Adipocyte (in vitro differentiated cells): ENCODE data around the gene ZNF579.
A peak's percentile ranks its signal among the peaks of the same experiment; 100 is the strongest.

Source experiments
- DNase-seq: peaks from one replicate; pipeline ENCODE4 v3.0.0-alpha.2; 2015; ENCODE audit warnings: low read depth
- H3K27me3 ChIP-seq: replicated peaks from 2 replicates; pipeline ENCODE4 v1.7.0; 2013; ENCODE audit warnings: mild to moderate bottlenecking, low read length, moderate library complexity; ENCODE audit not compliant: control insufficient read depth, insufficient read depth
- H3K36me3 ChIP-seq: 2 replicates; pipeline ENCODE4 v1.7.0; 2013; ENCODE audit warnings: low read length, mild to moderate bottlenecking, moderate library complexity; ENCODE audit not compliant: control insufficient read depth, insufficient read depth, severe bottlenecking
- H3K4me1 ChIP-seq: 2 replicates; pipeline ENCODE4 v1.7.0; 2013; ENCODE audit warnings: mild to moderate bottlenecking, low read length, moderate library complexity; ENCODE audit not compliant: control insufficient read depth, insufficient read depth
- H3K4me3 ChIP-seq: 2 replicates; pipeline ENCODE4 v1.7.0; 2013; ENCODE audit warnings: mild to moderate bottlenecking, low read length, moderate library complexity
- H3K9ac ChIP-seq: 2 replicates; pipeline ENCODE4 v1.7.0; 2013; ENCODE audit warnings: mild to moderate bottlenecking, low read length, moderate library complexity
- H3K9me3 ChIP-seq: 2 replicates; pipeline ENCODE4 v1.7.0; 2013; ENCODE audit warnings: mild to moderate bottlenecking, low read length, moderate library complexity; ENCODE audit not compliant: control insufficient read depth

The ZNF579 gene

GRCh38 chr19:55619286-55619685, 38.6 kb upstream of the ZNF579 start:
- H3K4me3 ChIP-seq: no peak overlapping the region
- no peaks in the 10 kb centered on the region for H3K27me3 ChIP-seq
- H3K9me3 ChIP-seq: no peaks in the 10 kb centered on the region
- H3K9ac ChIP-seq: peak overlapping the region; percentile 54
- H3K4me1 ChIP-seq: peaks cover 32% of the 10 kb centered on the region
- DNase-seq: peak; percentile 48
- H3K36me3 ChIP-seq: peaks cover 18% of the 10 kb centered on the region

- no peak for DNase-seq
- Histone ChIP-seq H3K27me3 (no peaks in the 10 kb centered on the region), H3K36me3 (peaks cover 18% of the 10 kb centered on the region)
Measured at GRCh38 chr19:55618426-55618825, 37.8 kb upstream of the ZNF579 start.

GRCh38 chr19:55617426-55617825, 36.8 kb upstream of the ZNF579 start:
- Histone ChIP-seq H3K27me3 (no peaks in the 10 kb centered on the region), H3K4me3 (no peak overlapping the region), H3K36me3 (peaks cover 18% of the 10 kb centered on the region), H3K9ac (no peak overlapping the region), H3K9me3 (no peaks in the 10 kb centered on the region), H3K4me1 (peaks cover 25% of the 10 kb centered on the region)
- DNase-seq: no peak

More at GRCh38 chr19:55618426-55618825, 37.8 kb upstream of the ZNF579 start:
- Histone ChIP-seq H3K9ac (peak overlapping the region; percentile 54), H3K4me3 (no peak overlapping the region), H3K4me1 (peaks cover 26% of the 10 kb centered on the region), H3K9me3 (no peaks in the 10 kb centered on the region)

- Histone ChIP-seq H3K9me3 (no peaks in the 10 kb centered on the region), H3K36me3 (peaks cover 18% of the 10 kb centered on the region), H3K27me3 (no peaks in the 10 kb centered on the region), H3K4me3 (no peak overlapping the region), H3K4me1 (peaks cover 25% of the 10 kb centered on the region), H3K9ac (no peak overlapping the region)
- no peak for DNase-seq
Measured at GRCh38 chr19:55616395-55616875, 35.8 kb upstream of the ZNF579 start.

- no peak for DNase-seq
- Histone ChIP-seq H3K4me1 (peaks cover 23% of the 10 kb centered on the region), H3K36me3 (peaks cover 18% of the 10 kb centered on the region)
Measured at GRCh38 chr19:55615543-55616394, 35.1 kb upstream of the ZNF579 start.

GRCh38 chr19:55614711-55615542, 34.3 kb upstream of the ZNF579 start:
- Histone ChIP-seq H3K9ac (no peak overlapping the region), H3K27me3 (no peaks in the 10 kb centered on the region), H3K4me3 (no peak overlapping the region), H3K36me3 (peaks cover 20% of the 10 kb centered on the region), H3K4me1 (peaks cover 15% of the 10 kb centered on the region), H3K9me3 (no peaks in the 10 kb centered on the region)
- DNase-seq: no peak

More at GRCh38 chr19:55615543-55616394, 35.1 kb upstream of the ZNF579 start:
- no peak overlapping the region for H3K9ac ChIP-seq
- no peak overlapping the region for H3K4me3 ChIP-seq
- H3K9me3 ChIP-seq: no peaks in the 10 kb centered on the region
- H3K27me3 ChIP-seq: no peaks in the 10 kb centered on the region

- no peak overlapping the region for H3K9ac ChIP-seq
- no peak overlapping the region for H3K4me3 ChIP-seq
- no peak for DNase-seq
- peaks cover 26% of the 10 kb centered on the region for H3K36me3 ChIP-seq
- H3K9me3 ChIP-seq: no peaks in the 10 kb centered on the region
- no peaks in the 10 kb centered on the region for H3K27me3 ChIP-seq
- peaks cover 7% of the 10 kb centered on the region for H3K4me1 ChIP-seq
Measured at GRCh38 chr19:55613930-55614710, 33.5 kb upstream of the ZNF579 start.

- Histone ChIP-seq H3K9me3 (no peaks in the 10 kb centered on the region), H3K9ac (no peak overlapping the region), H3K36me3 (peaks cover 26% of the 10 kb centered on the region)
Measured at GRCh38 chr19:55613396-55613795, 32.7 kb upstream of the ZNF579 start.

GRCh38 chr19:55611983-55612645, 31.5 kb upstream of the ZNF579 start:
- peaks cover 21% of the 10 kb centered on the region for H3K36me3 ChIP-seq
- DNase-seq: no peak
- H3K4me3 ChIP-seq: no peak overlapping the region
- H3K4me1 ChIP-seq: no peaks in the 10 kb centered on the region
- no peaks in the 10 kb centered on the region for H3K27me3 ChIP-seq
- H3K9ac ChIP-seq: no peak overlapping the region
- H3K9me3 ChIP-seq: no peaks in the 10 kb centered on the region

More at GRCh38 chr19:55613396-55613795, 32.7 kb upstream of the ZNF579 start:
- Histone ChIP-seq H3K4me3 (no peak overlapping the region), H3K27me3 (no peaks in the 10 kb centered on the region), H3K4me1 (peaks cover under 1% of the 10 kb centered on the region)
- DNase-seq: no peak

- H3K27me3 ChIP-seq: no peaks in the 10 kb centered on the region
- H3K36me3 ChIP-seq: peaks cover 18% of the 10 kb centered on the region
Measured at GRCh38 chr19:55611300-55611982, 30.8 kb upstream of the ZNF579 start.

More at GRCh38 chr19:55611300-55611982, 30.8 kb upstream of the ZNF579 start:
- Histone ChIP-seq H3K9ac (no peak overlapping the region), H3K9me3 (no peaks in the 10 kb centered on the region), H3K4me1 (peaks cover 4% of the 10 kb centered on the region), H3K4me3 (no peak overlapping the region)
- DNase-seq: no peak
